ENCODE measurements around the gene CDH4. TPM values are rescaled to one million over a fixed set of nuclear protein-coding genes. Genes with fewer than 3 reads are reported as not detected.
A peak's percentile ranks its signal among the peaks of the same experiment; 100 is the strongest.
"Not testable (repeated sequence)": the region's sequence is repeated elsewhere in the genome, so short reads cannot be mapped to it uniquely, and the experiment has no call there.

CDH4 gene
- total and polyA plus RNA-seq, 4 donors: 5.8 to 24.1 (median 17.1) TPM

DNA sequence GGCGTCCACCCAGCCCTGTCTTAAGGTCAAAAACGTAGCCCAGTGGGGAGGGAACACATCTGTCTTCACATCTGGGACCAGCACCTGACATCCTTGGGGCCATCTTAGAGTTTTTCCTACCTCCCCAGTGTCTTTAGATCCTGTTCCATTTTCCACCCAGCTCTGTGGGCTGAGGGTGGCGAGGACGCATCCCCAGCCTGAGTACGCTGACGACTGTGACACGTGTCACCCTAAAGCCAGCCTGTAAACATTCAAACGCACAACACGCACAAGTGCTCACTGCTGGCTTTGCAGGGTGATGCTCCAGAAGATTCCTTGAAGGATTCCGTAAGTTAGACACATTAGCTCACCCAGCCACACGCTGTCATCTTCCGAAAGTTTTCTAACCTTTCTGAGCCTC lies 597.8 kb downstream of the CDH4 start:
- peaks cover 38% of the 10 kb centered on the region for H3K36me3 ChIP-seq (ENCODE audit: control insufficient read depth, insufficient read depth, low read length)
- WGBS (ENCODE audit: insufficient coverage): 95% methylated on average over 10 of the region's 12 CpGs
- no peaks in the 10 kb centered on the region for H3K27me3 ChIP-seq (ENCODE audit: control insufficient read depth, insufficient read depth, low read length)

DNA sequence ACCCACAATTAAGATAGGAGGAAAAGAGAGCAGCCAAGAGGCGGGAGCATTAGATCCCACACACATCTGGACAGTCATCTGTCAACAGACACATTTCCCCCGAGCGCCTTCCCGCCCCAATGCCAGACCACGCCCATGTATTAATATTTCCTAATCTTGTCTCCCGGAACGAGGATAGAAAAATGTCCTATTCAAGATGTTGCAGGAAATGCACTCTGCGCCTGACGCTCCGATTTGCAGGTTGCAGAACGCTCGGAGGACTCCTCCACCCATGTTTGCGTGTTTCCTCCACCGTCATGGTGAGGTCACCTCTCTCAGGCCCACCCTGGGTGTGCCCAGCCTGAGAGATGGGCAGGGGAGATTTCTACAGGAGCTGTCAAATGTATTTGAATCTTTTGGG lies 598.4 kb downstream of the CDH4 start:
- Histone ChIP-seq H3K4me1 (ENCODE audit: control insufficient read depth, insufficient read depth, low read length) (peaks cover 13% of the 10 kb centered on the region), H3K27me3 (ENCODE audit: control insufficient read depth, insufficient read depth, low read length) (no peaks in the 10 kb centered on the region), H3K9me3 (ENCODE audit: control insufficient read depth, insufficient read depth, low read length) (no peaks in the 10 kb centered on the region), H3K36me3 (ENCODE audit: control insufficient read depth, insufficient read depth, low read length) (peaks cover 31% of the 10 kb centered on the region), H3K27ac (ENCODE audit: low read depth, low read length) (no peak overlapping the region), H3K4me3 (ENCODE audit: low read depth, low read length) (no peak overlapping the region)
- WGBS (ENCODE audit: insufficient coverage): 94% methylated on average over 12 of the region's 14 CpGs
- no peak for DNase-seq (ENCODE audit: low read depth in 4 of 6, low spot score in 6 of 6)

More for the DNA sequence above, 597.8 kb downstream of the CDH4 start:
- H3K4me3 ChIP-seq (ENCODE audit: low read depth, low read length): no peak overlapping the region
- peaks cover 14% of the 10 kb centered on the region for H3K4me1 ChIP-seq (ENCODE audit: control insufficient read depth, insufficient read depth, low read length)
- no peaks in the 10 kb centered on the region for H3K9me3 ChIP-seq (ENCODE audit: control insufficient read depth, insufficient read depth, low read length)
- DNase-seq (ENCODE audit: low read depth in 4 of 6, low spot score in 6 of 6): no peak
- H3K27ac ChIP-seq (ENCODE audit: low read depth, low read length): no peak overlapping the region

DNA sequence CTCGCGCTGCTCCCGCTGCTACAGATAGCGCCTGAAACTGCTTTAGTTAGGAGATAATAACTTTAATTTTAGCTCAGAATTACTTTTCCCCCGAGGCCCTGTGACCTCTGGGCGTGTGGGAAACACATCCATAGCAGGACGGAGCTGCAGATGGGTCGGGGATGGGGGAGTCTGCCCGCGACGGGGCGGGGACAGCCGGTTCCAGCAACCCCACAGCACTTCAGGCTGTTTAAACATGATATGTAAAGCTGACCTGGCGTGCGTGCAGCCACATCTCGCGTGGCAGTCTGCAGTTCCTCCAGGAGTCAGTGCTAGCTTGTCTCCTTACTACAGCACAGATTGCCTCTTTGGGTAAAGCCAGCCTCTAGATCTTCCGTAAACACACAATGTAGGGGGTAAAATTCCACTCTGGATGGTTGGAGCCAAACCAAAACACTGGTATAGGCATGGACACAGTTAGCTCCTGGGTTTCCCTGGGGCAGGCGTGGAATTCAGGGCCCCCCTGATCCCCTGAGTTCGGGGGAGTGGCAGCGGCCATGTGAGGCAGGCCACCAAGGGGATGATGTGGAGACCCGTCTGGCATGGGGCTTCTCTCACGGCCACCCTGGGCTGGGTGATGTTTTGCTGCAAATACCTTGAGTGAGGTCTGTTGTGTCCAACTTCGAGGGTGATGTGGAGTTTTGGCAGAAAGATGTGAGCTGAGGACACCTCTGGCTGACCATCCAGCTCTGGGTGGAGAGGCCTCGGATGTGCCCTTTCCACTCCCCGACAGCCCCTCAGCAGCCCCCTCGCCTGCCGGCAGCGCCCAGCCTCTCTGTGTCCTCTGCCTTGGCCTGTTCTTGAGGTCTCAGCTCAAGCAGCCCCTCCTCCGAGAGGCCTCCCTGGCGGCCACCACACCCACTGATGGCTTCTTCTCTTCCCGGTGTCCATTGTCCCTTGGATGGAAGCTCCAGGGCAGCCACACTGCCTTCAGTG lies 599.2 kb downstream of the CDH4 start:
- H3K36me3 ChIP-seq (ENCODE audit: control insufficient read depth, insufficient read depth, low read length): peaks cover 29% of the 10 kb centered on the region
- no peak overlapping the region for H3K27ac ChIP-seq (ENCODE audit: low read depth, low read length)
- WGBS (ENCODE audit: insufficient coverage): 82% methylated on average over 27 of the region's 32 CpGs
- no peaks in the 10 kb centered on the region for H3K27me3 ChIP-seq (ENCODE audit: control insufficient read depth, insufficient read depth, low read length)
- peaks cover 13% of the 10 kb centered on the region for H3K4me1 ChIP-seq (ENCODE audit: control insufficient read depth, insufficient read depth, low read length)
- no peaks in the 10 kb centered on the region for H3K9me3 ChIP-seq (ENCODE audit: control insufficient read depth, insufficient read depth, low read length)
- DNase-seq (ENCODE audit: low read depth in 4 of 6, low spot score in 6 of 6): no peak
- no peak overlapping the region for H3K4me3 ChIP-seq (ENCODE audit: low read depth, low read length)

DNA sequence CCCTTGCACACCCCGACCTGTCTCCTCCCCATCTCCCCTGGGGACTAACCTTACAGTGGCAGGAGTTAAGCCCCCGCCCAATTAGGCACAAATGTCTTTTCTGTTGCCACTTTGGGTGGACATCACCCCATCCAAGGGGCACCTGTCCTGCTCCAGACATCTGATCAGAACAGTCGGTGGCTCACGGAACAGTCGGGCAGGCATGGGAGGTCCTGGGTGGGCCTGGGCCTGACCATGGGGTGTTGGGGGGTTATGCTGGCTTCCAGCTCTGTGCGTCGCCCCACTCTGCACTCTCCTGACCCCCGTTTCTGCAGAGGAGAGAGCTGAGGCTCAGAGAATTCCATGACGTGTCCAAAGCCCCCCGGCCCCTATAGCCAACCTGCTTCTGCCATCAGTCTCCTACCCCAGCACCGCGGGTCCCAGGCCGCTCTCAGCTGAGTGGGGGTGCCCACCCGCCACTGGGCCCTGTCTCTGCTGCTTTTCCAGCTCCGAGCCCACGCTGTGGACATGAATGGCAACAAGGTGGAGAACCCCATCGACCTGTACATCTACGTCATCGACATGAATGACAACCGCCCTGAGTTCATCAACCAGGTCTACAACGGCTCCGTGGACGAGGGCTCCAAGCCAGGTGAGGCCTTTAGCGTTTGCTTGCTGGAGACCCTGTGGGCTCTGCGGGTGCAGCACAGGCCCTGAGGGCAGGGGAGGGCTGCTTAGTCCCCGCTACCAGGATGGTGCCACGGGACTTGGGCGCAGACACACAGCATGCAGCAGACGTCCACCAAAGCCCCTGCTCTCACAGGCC lies 600.4 kb downstream of the CDH4 start:
- WGBS (ENCODE audit: insufficient coverage): 96% methylated on average over 29 of the region's 29 CpGs
- DNase-seq (ENCODE audit: low read depth in 4 of 6, low spot score in 6 of 6): no peak
- peaks cover 27% of the 10 kb centered on the region for H3K36me3 ChIP-seq (ENCODE audit: control insufficient read depth, insufficient read depth, low read length)
- no peaks in the 10 kb centered on the region for H3K27me3 ChIP-seq (ENCODE audit: control insufficient read depth, insufficient read depth, low read length)
- no peaks in the 10 kb centered on the region for H3K9me3 ChIP-seq (ENCODE audit: control insufficient read depth, insufficient read depth, low read length)
- peaks cover 13% of the 10 kb centered on the region for H3K4me1 ChIP-seq (ENCODE audit: control insufficient read depth, insufficient read depth, low read length)
- H3K4me3 ChIP-seq (ENCODE audit: low read depth, low read length): no peak overlapping the region
- no peak overlapping the region for H3K27ac ChIP-seq (ENCODE audit: low read depth, low read length)

GRCh38 chr20:61853073-61854005 lies 601.3 kb downstream of the CDH4 start:
- no peak overlapping the region for H3K27ac ChIP-seq (ENCODE audit: low read depth, low read length)
- no peak overlapping the region for H3K4me3 ChIP-seq (ENCODE audit: low read depth, low read length)
- WGBS (ENCODE audit: insufficient coverage): 83% methylated on average over 24 of the region's 24 CpGs
- no peaks in the 10 kb centered on the region for H3K9me3 ChIP-seq (ENCODE audit: control insufficient read depth, insufficient read depth, low read length)
- H3K4me1 ChIP-seq (ENCODE audit: control insufficient read depth, insufficient read depth, low read length): peaks cover 13% of the 10 kb centered on the region
- H3K36me3 ChIP-seq (ENCODE audit: control insufficient read depth, insufficient read depth, low read length): peaks cover 24% of the 10 kb centered on the region
- no peaks in the 10 kb centered on the region for H3K27me3 ChIP-seq (ENCODE audit: control insufficient read depth, insufficient read depth, low read length)
- DNase-seq (ENCODE audit: low read depth in 4 of 6, low spot score in 6 of 6): no peak

- H3K27ac ChIP-seq (ENCODE audit: low read depth, low read length); H3K27me3 ChIP-seq (ENCODE audit: control insufficient read depth, insufficient read depth, low read length); H3K9me3 ChIP-seq (ENCODE audit: control insufficient read depth, insufficient read depth, low read length); DNase-seq (ENCODE audit: low read depth in 4 of 6, low spot score in 6 of 6); H3K4me3 ChIP-seq (ENCODE audit: low read depth, low read length): not testable (repeated sequence)
- H3K4me1 ChIP-seq (ENCODE audit: control insufficient read depth, insufficient read depth, low read length): peaks cover 13% of the 10 kb centered on the region
- WGBS (ENCODE audit: insufficient coverage): 97% methylated on average over 3 of the region's 4 CpGs
- peaks cover 21% of the 10 kb centered on the region for H3K36me3 ChIP-seq (ENCODE audit: control insufficient read depth, insufficient read depth, low read length)
Measured at GRCh38 chr20:61854538-61854937, 602.5 kb downstream of the CDH4 start.

DNA sequence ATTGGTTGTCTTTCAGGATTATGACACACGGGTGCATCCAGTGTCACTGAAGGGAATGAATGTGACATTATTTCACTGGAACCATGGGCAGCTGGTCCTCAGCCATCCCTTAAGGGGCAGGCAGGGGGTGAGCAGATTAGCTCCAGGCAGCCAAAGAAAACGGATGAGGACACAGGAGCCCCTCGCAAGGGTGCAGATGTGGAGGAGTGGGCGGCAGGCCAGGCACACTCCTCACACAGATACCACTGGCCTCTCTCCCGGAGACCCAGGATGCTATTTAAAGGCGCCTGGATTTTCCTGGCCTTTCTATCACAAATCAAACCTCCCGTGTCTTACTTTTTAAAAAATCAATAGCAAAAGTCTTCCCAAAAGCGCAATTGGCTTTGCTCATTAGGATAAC lies 603.2 kb downstream of the CDH4 start:
- peak in 1 of 6 donors; percentile 40 for DNase-seq (ENCODE audit: low read depth in 4 of 6, low spot score in 6 of 6)
- H3K27me3 ChIP-seq (ENCODE audit: control insufficient read depth, insufficient read depth, low read length): no peaks in the 10 kb centered on the region
- peaks cover 13% of the 10 kb centered on the region for H3K4me1 ChIP-seq (ENCODE audit: control insufficient read depth, insufficient read depth, low read length)
- H3K27ac ChIP-seq (ENCODE audit: low read depth, low read length): no peak overlapping the region
- H3K4me3 ChIP-seq (ENCODE audit: low read depth, low read length): no peak overlapping the region
- WGBS (ENCODE audit: insufficient coverage): 31% methylated on average over 6 of the region's 8 CpGs
- H3K9me3 ChIP-seq (ENCODE audit: control insufficient read depth, insufficient read depth, low read length): no peaks in the 10 kb centered on the region
- peaks cover 21% of the 10 kb centered on the region for H3K36me3 ChIP-seq (ENCODE audit: control insufficient read depth, insufficient read depth, low read length)

DNA sequence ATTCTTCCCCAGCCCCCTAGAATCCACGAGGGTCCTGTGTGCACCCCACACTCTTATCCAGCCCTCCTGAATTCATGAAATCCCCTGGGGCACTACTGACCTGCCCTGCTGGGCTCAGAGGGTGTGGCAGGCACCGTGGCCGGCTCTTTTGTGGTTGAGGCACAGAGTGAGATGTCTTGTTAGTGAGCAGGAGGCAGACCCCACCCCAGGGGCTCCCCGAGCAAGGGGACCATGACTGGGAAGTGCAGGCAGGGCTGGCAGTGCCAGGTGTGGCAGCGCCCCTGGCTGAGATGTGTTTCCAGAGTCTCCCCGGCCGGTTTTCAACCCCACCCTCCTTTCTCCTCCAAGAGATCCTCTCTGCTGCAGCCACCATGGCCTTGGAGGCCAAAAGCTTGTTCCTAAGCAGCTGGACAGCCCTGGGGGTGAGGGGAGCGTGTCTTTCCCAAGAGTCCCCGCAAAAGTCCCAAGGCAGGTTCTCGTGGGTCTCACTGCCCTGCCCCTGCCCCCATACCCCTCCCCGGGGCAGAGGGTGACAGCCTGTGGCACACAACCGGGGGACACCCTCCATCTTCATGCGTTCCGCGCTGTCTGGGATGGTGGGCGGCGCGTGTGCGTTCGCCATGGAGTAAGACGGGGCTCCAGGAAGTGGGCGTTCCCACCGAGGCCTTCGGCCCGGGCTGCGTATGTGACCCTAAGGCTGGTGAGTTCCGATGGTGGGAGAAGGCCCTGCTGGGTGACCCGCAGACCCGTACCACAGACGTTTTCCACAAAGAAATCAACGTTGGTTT lies 604.8 kb downstream of the CDH4 start:
- peaks cover 4% of the 10 kb centered on the region for H3K4me1 ChIP-seq (ENCODE audit: control insufficient read depth, insufficient read depth, low read length)
- 93% methylated on average over 28 of the region's 31 CpGs for WGBS (ENCODE audit: insufficient coverage)

More for the DNA sequence above, 604.8 kb downstream of the CDH4 start:
- Histone ChIP-seq H3K36me3 (ENCODE audit: control insufficient read depth, insufficient read depth, low read length) (peaks cover 31% of the 10 kb centered on the region), H3K4me3 (ENCODE audit: low read depth, low read length) (no peak overlapping the region), H3K27ac (ENCODE audit: low read depth, low read length) (no peak overlapping the region), H3K27me3 (ENCODE audit: control insufficient read depth, insufficient read depth, low read length) (no peaks in the 10 kb centered on the region), H3K9me3 (ENCODE audit: control insufficient read depth, insufficient read depth, low read length) (no peaks in the 10 kb centered on the region)
- no peak for DNase-seq (ENCODE audit: low read depth in 4 of 6, low spot score in 6 of 6)
